22Rv1 (cell line): ENCODE results near the gene UBN2.

Source experiments
- CTCF ChIP-seq: fragments of 450-650 bp; IDR thresholded peaks from 2 replicates; pipeline ENCODE4 v1.5.1; 2017; ENCODE audit warnings: mild to moderate bottlenecking
- ZFX ChIP-seq: fragments of 450-650 bp; IDR thresholded peaks from 2 replicates; pipeline ENCODE4 v1.6.1; 2017; ENCODE audit warnings: antibody characterized with exemption, borderline replicate concordance

GRCh38 chr7:139332697-139333359 is 101.8 kb downstream of the UBN2 start:
- no peak for TF ChIP-seq CTCF
- TF ChIP-seq ZFX, result no peak
